Smooth muscle cell (in vitro differentiated cells): ENCODE data around the gene COQ10A. TPM values are rescaled to one million over a fixed set of nuclear protein-coding genes. Genes with fewer than 3 reads are reported as not detected.

Experiments
- DNase-seq: peaks from one replicate; lab custom pipeline; 2025; ENCODE audit not compliant: unreplicated experiment; lab: John Stamatoyannopoulos, UW
- H2AFZ ChIP-seq: fragments of 200-600 bp; sonication (generic); 2 replicates; pipeline ENCODE4 v1.6.0; 2016; ENCODE audit warnings: antibody characterized with exemption, low read depth, mild to moderate bottlenecking
- H3F3A ChIP-seq: fragments of 200-600 bp; sonication (generic); 2 replicates; pipeline ENCODE4 v1.6.0; 2017; ENCODE audit warnings: antibody characterized with exemption, low read depth
- H3K27ac ChIP-seq: fragments of 200-600 bp; sonication (generic); 2 replicates; pipeline ENCODE4 v1.5.1; 2016; ENCODE audit warnings: low read depth, mild to moderate bottlenecking
- H3K27me3 ChIP-seq: fragments of 200-600 bp; sonication (generic); 2 replicates; pipeline ENCODE4 v1.6.1; 2016; ENCODE audit warnings: low read depth, mild to moderate bottlenecking
- H3K36me3 ChIP-seq: fragments of 200-600 bp; sonication (generic); 2 replicates; pipeline ENCODE4 v1.5.1; 2016; ENCODE audit warnings: low read depth
- H3K4me1 ChIP-seq: fragments of 200-600 bp; sonication (generic); 2 replicates; pipeline ENCODE4 v1.5.1; 2016; ENCODE audit warnings: low read depth
- H3K4me2 ChIP-seq: fragments of 200-600 bp; sonication (generic); 2 replicates; pipeline ENCODE4 v1.6.0; 2016; ENCODE audit warnings: mild to moderate bottlenecking
- H3K4me3 ChIP-seq: fragments of 200-600 bp; sonication (generic); 2 replicates; pipeline ENCODE4 v1.5.1; 2016; ENCODE audit warnings: mild to moderate bottlenecking
- H3K79me2 ChIP-seq: fragments of 200-600 bp; sonication (generic); 2 replicates; pipeline ENCODE4 v1.6.0; 2016; ENCODE audit warnings: low read depth, mild to moderate bottlenecking
- H3K9ac ChIP-seq: fragments of 200-600 bp; sonication (generic); 2 replicates; pipeline ENCODE4 v1.6.0; 2016; ENCODE audit warnings: low read depth
- H3K9me3 ChIP-seq: fragments of 200-600 bp; sonication (generic); replicated peaks from 2 replicates; pipeline ENCODE4 v1.5.1; 2016; ENCODE audit warnings: low read depth
- H4K20me1 ChIP-seq: fragments of 200-600 bp; sonication (generic); 2 replicates; pipeline ENCODE4 v1.6.0; 2016; ENCODE audit warnings: low read depth
- CTCF ChIP-seq: fragments of 200-600 bp; sonication (generic); IDR thresholded peaks from 2 replicates; pipeline ENCODE4 v1.5.1; 2017; ENCODE audit warnings: borderline replicate concordance, mild to moderate bottlenecking, antibody characterized with exemption; ENCODE audit not compliant: insufficient read depth, poor library complexity, severe bottlenecking
- WGBS: methylation state at CpG from one replicate; pipeline ENCODE4 v1.1.7; 2016; ENCODE audit warnings: low lambda C conversion rate; 5-methylcytosine and 5-hydroxymethylcytosine counted together
- polyA plus RNA-seq: library from polyadenylated mRNA; unstranded; fragments of >200 nt; fragmentation: Nextera tagmentation; extraction: Ambion mirVana; gene quantifications from 2 replicates; pipeline ENCODE4 v1.2.1, GENCODE V29; 2016
- total RNA-seq: library from RNA; depleted of rRNA; stranded (reverse); fragments of >200 nt; gene quantifications from 2 replicates; pipeline ENCODE4 v1.2.3, GENCODE V29; 2014

Gene COQ10A
- total and polyA plus RNA-seq, 2 experiments from 2014 or later: 9.8 to 11.0 TPM

- Histone ChIP-seq H3K4me3 (peak overlapping the region; percentile 99), H3K79me2 (peaks cover 29% of the 10 kb centered on the region), H3K27me3 (no peaks in the 10 kb centered on the region), H4K20me1 (peaks cover 35% of the 10 kb centered on the region), H2AFZ (peak overlapping the region; percentile 100), H3K4me1 (peaks cover 19% of the 10 kb centered on the region), H3K4me2 (peak overlapping the region; percentile 99), H3F3A (peaks cover 15% of the 10 kb centered on the region), H3K9ac (peak overlapping the region; percentile 87), H3K9me3 (no peaks in the 10 kb centered on the region), H3K36me3 (peaks cover 3% of the 10 kb centered on the region), H3K27ac (peak overlapping the region; percentile 69)
- 28% methylated on average over 9 of the region's 9 CpGs for WGBS
- no peak for TF ChIP-seq CTCF
- no peak for DNase-seq
Measured at GRCh38 chr12:56258820-56259183, 7.9 kb upstream of the COQ10A start.

- H3K4me2 ChIP-seq: no peak overlapping the region
- no peaks in the 10 kb centered on the region for H3K27me3 ChIP-seq
- peaks cover 15% of the 10 kb centered on the region for H3F3A ChIP-seq
- H3K27ac ChIP-seq: no peak overlapping the region
- DNase-seq: no peak
- no peak for TF ChIP-seq CTCF
- H4K20me1 ChIP-seq: peaks cover 21% of the 10 kb centered on the region
- no peak overlapping the region for H3K4me3 ChIP-seq
- H3K9ac ChIP-seq: no peak overlapping the region
- H3K4me1 ChIP-seq: peaks cover 19% of the 10 kb centered on the region
- peaks cover 28% of the 10 kb centered on the region for H3K79me2 ChIP-seq
- 94% methylated on average over 8 of the region's 8 CpGs for WGBS
- no peaks in the 10 kb centered on the region for H3K36me3 ChIP-seq
- no peaks in the 10 kb centered on the region for H3K9me3 ChIP-seq
- H2AFZ ChIP-seq: no peak overlapping the region
Measured at GRCh38 chr12:56260380-56260779, 6.4 kb upstream of the COQ10A start.

- peaks cover 22% of the 10 kb centered on the region for H3K79me2 ChIP-seq
- H3K27ac ChIP-seq: peak overlapping the region; percentile 78
- H3K36me3 ChIP-seq: no peaks in the 10 kb centered on the region
- H3K4me3 ChIP-seq: no peak overlapping the region
- H2AFZ ChIP-seq: no peak overlapping the region
- H3K4me1 ChIP-seq: peaks cover 19% of the 10 kb centered on the region
- peaks cover 15% of the 10 kb centered on the region for H3F3A ChIP-seq
- no peak overlapping the region for H3K9ac ChIP-seq
- no peak overlapping the region for H3K4me2 ChIP-seq
- no peak for TF ChIP-seq CTCF
- H3K27me3 ChIP-seq: no peaks in the 10 kb centered on the region
- DNase-seq: no peak
- peaks cover 15% of the 10 kb centered on the region for H4K20me1 ChIP-seq
- H3K9me3 ChIP-seq: no peaks in the 10 kb centered on the region
- 95% methylated on average over 3 of the region's 3 CpGs for WGBS
Measured at GRCh38 chr12:56260921-56261320, 5.8 kb upstream of the COQ10A start.

- Histone ChIP-seq H3K4me2 (no peak overlapping the region), H3K79me2 (peaks cover 15% of the 10 kb centered on the region), H2AFZ (no peak overlapping the region), H3K4me1 (peaks cover 16% of the 10 kb centered on the region), H3K36me3 (no peaks in the 10 kb centered on the region), H3K27me3 (no peaks in the 10 kb centered on the region), H3K27ac (peak overlapping the region; percentile 78), H3K9ac (peak overlapping the region; percentile 38), H4K20me1 (peaks cover 8% of the 10 kb centered on the region), H3K9me3 (no peaks in the 10 kb centered on the region), H3K4me3 (no peak overlapping the region), H3F3A (peaks cover 14% of the 10 kb centered on the region)
- no peak for DNase-seq
- no peak for TF ChIP-seq CTCF
- WGBS: 74% methylated on average over 5 of the region's 5 CpGs
Measured at GRCh38 chr12:56261503-56262232, 5.1 kb upstream of the COQ10A start.
